Ureter (tissue), 1 donor: ENCODE measurements around the gene TRMT2A. TPM values are rescaled to one million over a fixed set of nuclear protein-coding genes. Genes with fewer than 3 reads are reported as not detected.
"Not testable (repeated sequence)": the region's sequence is repeated elsewhere in the genome, so short reads cannot be mapped to it uniquely, and the experiment has no call there.

Source experiments
- DNase-seq: peaks from one replicate; pipeline ENCODE4 v3.0.0-alpha.2; 2020; ENCODE audit warnings: low spot score
- total RNA-seq: library from RNA; stranded (reverse); gene quantifications from one replicate; pipeline ENCODE4 v1.2.4, GENCODE V29; 2023
- donor health status: DM: yes; HTN: yes; CAD: no.

The TRMT2A gene
- total RNA-seq, 1 donor from 2014 or later, result 81.8 TPM

- DNase-seq, result no peak
Measured at GRCh38 chr22:20086101-20086599, 30.9 kb downstream of the TRMT2A start.

GRCh38 chr22:20085651-20086050 lies 31.4 kb downstream of the TRMT2A start:
- DNase-seq, result no peak

- no peak for DNase-seq
Measured at GRCh38 chr22:20084547-20085413, 32.2 kb downstream of the TRMT2A start.

GRCh38 chr22:20083891-20084546 lies 33.0 kb downstream of the TRMT2A start:
- DNase-seq, result no peak

- DNase-seq, result no peak
Measured at GRCh38 chr22:20083157-20083890, 33.7 kb downstream of the TRMT2A start.

GRCh38 chr22:20080776-20081654 lies 36.0 kb downstream of the TRMT2A start:
- DNase-seq, result no peak

GRCh38 chr22:20080445-20080775 lies 36.6 kb downstream of the TRMT2A start:
- DNase-seq, result peak; percentile 53

- peak; percentile 91 for DNase-seq
Measured at GRCh38 chr22:20079745-20080444, 37.1 kb downstream of the TRMT2A start, which contains the start of gene DGCR8. Gene DGCR8 (plus strand): TSS chr22:20080241. CDS start chr22:20085964, 5,723 bp downstream.

GRCh38 chr22:20076627-20077172 lies 40.3 kb downstream of the TRMT2A start:
- DNase-seq, result no peak

GRCh38 chr22:20071524-20071972 lies 45.5 kb downstream of the TRMT2A start:
- no peak for DNase-seq

- DNase-seq, result no peak
Measured at GRCh38 chr22:20069331-20070042, 47.5 kb downstream of the TRMT2A start.

GRCh38 chr22:20068640-20069039 lies 48.4 kb downstream of the TRMT2A start:
- DNase-seq, result no peak

GRCh38 chr22:20067384-20067682 lies 49.7 kb downstream of the TRMT2A start:
- DNase-seq, result not testable (repeated sequence)

- no peak for DNase-seq
Measured at GRCh38 chr22:20066617-20067383, 50.2 kb downstream of the TRMT2A start.

- DNase-seq, result no peak
Measured at GRCh38 chr22:20065896-20066616, 51.0 kb downstream of the TRMT2A start.

- no peak for DNase-seq
Measured at GRCh38 chr22:20064545-20065262, 52.3 kb downstream of the TRMT2A start.

GRCh38 chr22:20064140-20064480 lies 52.9 kb downstream of the TRMT2A start:
- DNase-seq, result no peak
